Ureter (tissue), 1 donor: ENCODE measurements around the gene KLHL17. TPM values are rescaled to one million over a fixed set of nuclear protein-coding genes. Genes with fewer than 3 reads are reported as not detected.
"Not testable (repeated sequence)": the region's sequence is repeated elsewhere in the genome, so short reads cannot be mapped to it uniquely, and the experiment has no call there.

Source experiments
- DNase-seq: peaks from one replicate; pipeline ENCODE4 v3.0.0-alpha.2; 2020; ENCODE audit warnings: low spot score
- total RNA-seq: library from RNA; stranded (reverse); gene quantifications from one replicate; pipeline ENCODE4 v1.2.4, GENCODE V29; 2023
- donor health status: DM: yes; HTN: yes; CAD: no.

KLHL17 gene
- total RNA-seq, 1 donor from 2014 or later: 8.6 TPM

DNA sequence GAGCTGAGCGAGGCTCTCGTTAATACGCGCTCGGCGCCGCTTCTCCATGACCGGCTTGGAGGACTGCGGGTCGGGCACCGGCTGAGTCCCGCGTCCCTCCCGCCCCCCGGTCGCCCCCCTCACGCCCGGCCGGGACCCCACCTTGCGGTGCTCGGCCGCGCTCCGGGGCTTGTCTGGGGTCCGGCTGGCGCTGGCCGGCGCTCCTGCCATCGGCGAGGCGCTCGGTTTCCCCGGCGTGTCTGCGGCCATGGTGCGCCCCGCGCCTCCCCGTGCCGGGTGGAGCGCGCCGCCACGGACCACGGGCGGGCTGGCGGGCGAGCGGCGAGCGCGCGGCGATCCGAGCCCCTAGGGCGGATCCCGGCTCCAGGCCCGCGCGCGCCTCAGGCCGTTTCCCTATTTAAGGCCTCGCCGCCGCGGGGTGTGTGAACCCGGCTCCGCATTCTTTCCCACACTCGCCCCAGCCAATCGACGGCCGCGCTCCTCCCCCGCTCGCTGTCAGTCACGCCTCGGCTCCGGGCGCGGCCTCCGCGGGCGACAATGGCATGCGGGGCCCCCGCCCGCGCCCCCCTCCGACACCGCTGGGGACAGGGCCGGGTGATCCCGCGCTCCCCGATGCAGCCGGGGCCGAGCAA, 39.5 kb downstream of the KLHL17 start, which contains the start of gene HES4:
Gene HES4, minus strand, starts transcription at position 373 of the 632 bp plus-strand sequence. Its CDS starts 124 bp downstream, at position 249.
- peak; percentile 95 for DNase-seq

DNA sequence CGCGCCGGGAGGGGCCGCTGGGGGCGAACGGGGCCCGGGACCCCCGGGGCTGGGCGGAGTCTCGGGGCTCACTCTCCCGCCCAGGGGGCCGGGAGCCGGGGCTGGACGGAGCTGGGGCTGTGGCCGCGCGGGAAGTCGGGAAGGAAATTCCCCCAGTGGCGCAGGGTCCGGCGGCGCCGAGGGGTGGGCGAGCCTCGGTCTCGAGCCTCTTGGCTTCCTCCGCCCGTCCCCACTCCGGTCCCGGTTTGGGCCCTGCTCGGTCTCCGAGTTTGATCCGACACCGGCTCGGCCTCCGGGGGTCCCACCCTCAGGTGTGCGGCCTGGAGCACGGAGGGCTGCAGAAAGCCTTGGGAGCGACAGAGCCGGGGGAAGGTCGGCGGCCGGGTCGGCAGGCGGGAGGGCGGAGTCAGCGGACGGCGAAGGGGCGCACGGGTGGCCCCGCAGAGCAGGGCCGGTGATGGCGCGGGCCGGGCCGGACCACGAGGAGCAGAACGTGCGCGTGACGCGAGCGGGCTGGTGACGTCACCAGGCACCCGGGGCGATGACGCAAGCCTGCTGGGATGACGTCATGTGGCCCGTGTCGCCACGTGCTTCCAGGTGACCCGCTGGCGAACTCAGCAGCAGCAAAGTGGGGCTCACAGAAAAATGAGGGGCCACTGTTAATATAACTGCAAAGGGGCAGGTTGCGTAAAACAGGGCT, 40.1 kb downstream of the KLHL17 start:
- peak; percentile 86 for DNase-seq

DNA sequence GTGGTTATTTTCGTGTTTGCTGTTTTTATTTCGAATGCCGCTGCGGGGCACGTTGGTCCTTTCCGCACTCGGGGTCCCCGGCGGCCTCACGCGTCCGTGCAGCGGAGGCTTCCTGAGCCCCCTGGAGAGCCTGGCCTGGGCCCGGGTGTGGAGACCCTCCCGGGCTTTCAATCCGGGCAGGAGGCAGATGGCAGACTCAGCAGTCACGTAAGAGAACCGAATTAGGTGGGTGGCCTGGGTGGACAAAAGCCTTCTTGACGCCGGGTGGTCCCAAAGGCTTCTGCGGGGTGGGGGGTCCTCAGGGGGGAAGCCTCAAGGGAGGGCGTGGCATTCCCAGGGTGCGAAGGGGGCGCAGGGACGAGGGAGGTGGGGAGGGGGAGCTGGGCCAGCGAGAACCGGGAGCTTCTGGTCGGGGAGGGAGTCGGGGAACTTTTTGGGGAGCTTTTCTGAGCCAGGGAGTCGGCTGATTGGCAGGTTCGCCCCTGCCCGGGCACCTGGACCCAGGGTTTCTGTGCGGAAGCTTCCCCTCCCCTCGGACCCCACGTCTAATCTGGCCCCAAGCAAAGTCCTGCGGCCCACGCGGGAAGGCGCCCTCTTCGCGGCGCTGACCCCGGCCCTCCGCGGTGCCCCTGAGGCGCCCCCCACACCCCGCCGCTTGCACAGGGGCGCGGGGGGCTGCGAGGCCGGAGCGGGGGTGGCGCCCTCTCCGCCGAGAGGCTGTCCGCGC, 40.8 kb downstream of the KLHL17 start:
- peak; percentile 55 for DNase-seq

DNA sequence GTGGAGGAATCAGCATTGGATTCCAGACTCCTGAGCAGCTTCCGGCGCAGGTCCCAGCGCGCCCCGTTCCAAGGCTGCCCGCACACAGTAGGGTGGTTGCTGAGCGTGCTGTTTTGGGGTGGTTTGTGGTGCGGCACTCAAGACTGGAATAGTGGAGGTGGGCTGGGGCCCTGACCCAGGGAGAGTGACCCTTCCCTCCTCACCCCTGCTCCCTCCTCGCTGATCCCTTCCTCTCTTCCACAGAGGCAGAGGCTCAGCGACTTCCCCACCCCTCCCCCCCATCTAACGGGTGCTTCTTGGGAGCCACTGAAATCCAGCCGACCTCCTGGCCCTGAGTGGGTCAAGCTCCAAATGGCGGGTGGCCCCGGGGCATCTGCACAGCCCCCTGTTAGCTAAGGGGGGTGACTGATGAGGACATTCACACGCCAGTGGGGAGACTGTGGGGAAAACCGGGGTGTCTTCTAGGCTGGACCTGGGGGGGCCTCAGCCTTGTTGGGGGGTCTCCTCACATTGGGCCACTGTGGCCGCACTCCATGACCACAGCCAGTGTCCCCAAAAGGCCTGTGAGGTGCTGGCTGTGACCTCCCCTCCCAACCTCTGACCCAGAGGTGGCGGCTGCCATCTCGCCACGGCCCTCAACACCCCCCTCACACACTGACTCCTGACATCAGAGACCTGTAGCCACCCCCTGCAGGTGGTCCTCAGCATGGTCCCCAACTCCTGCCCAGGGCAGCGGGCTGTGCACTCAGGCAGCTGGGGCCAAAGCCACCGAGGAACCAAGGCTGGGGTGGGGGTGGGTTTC, 43.4 kb downstream of the KLHL17 start:
- peak; percentile 44 for DNase-seq

DNA sequence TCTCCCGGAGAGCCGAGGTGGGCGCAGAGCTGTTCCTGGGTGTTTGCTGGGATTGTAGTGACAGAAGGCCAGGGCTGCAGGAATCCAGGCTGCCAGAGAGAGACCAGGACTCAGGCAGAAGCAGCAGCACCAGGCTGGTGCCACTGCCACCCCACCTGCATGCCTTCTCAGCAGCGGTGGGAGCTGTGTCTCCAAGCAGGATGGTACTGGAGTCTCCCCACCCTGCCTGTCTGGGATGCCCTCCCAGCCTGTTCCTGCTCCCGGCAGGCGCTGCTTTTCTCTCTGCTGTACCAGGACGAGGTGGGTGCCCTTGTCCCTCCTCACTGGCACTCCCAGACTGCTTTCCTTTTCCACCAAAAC, 44.0 kb downstream of the KLHL17 start:
- no peak for DNase-seq

DNA sequence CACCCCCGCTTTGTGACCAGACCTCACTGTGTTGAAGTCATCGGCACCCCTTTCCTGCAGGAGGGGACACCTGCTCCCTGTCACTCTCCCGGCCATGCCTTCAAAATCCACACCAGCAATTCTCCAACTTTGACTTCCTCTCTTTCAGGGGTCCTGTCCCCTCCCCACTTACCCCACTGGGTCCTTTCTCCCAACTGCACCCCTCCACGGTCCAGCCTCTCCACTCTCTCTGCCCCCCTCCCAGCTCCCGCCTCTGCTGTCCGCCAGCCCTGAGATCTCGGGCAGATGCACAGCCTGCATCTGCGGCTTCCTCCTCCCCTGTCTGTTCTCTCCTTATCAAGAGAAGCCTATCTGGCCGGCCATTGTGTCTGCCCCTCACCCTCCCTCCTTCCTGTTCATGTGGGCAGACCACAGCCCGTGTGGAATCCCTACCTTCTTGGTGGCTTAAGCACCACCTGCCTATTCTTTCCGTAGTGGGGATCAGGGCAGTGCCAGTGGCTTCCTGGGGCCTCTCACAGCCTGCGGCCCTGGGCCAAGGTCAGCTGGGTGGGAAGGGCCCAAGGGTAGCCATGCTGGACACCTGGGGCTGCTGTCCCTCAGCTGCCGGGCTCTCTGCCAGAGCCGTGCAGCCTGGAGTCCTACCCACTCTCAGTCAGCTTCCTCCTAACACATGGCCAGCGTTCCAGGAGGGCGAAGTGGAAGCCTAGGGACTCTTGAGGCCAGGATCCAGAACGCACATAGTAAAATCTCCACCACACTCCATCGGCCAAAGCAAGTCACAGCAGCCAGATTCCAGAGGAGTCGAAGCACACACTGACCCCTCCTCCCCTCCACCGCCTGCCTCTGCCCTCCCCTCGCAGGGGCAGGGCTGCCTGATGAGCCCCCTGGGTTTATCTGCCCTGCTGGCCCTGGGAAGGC, 44.7 kb downstream of the KLHL17 start:
- DNase-seq: peak; percentile 44

DNA sequence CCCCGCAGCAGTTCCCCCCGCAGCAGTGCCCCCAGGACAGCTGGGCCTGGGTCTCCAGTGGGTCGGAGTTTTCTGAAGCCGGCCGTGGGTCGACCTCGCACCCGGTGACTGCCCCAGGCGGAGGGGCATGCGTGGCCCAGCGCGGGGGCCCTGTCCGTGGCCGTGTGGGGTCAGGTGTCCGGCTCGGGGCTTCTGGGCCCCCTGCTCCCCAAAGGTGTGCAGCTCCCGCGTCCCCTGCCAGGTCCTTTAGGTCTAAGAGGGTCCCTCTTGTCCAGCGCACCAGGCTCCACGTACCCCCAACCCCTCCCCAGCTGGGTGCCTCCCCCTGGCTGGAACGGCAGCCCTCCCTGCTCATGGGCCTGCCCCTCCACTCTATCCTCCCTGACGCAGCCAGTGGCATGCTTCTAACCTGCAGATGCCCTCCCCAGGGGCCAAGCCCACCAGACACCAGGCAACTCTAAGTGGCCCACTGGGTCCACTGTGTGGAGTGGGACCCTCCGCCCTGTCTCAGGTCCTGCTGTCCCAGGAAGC, 45.5 kb downstream of the KLHL17 start:
- DNase-seq: peak; percentile 43

DNA sequence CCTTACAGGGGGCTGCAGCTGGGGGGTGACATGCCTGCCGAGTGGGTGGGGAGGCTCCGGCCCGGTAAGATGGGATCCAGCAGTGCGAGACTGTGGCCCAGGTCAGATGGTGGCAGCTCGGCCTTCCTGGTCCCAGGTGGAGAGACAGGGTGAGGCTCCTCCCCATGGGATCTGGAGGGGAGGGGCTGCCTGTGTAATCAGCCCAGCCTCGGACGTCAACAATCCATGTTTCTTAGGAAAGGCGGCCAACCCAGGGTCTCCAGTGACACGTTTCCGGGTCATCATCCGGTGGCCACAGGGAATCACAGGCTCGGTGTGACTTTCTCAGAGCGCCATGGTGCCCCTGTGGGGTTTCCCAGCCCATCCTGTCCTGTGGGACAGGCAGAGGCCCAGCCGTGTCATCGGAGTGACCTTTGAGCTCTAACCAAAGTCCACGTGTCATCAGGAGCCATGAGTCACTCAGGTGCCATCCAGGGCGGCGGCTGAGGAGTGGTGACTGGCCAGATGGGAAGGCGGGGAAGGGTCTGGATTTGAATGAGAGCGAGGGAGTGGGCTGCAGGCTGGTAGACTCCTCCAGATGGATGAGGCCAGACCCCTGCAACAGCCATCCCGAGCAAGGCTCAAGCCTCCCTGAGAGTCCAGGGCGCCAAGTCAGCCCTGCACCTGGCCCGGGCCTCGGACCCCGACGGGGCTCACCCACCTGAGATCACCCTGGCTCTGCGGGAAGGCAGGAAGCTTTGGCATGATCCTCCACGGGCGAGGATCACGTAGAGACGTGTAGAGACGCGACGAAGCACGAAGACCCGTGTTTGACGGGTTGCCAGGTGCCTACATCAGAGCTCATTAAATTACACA, 46.1 kb downstream of the KLHL17 start:
- peak; percentile 46 for DNase-seq

DNA sequence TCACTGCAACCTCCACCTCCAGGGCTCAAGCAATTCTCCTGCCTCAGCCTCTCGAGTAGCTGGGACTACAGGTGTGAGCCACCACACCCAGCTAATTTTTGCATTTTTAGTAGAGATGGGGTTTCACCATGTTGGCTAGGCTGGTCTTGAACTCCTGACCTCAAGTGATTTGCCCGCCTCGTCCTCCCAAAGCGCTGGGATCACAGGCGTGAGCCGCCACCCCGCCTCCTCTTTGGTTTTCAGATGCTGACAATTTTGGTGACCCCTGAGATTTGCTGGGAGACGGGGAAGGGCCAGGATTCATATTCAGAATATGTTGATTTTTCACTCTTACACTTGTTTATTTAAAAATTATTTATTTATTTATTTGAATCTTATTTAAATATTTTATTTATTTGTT, 49.7 kb downstream of the KLHL17 start:
- DNase-seq: not testable (repeated sequence)

DNA sequence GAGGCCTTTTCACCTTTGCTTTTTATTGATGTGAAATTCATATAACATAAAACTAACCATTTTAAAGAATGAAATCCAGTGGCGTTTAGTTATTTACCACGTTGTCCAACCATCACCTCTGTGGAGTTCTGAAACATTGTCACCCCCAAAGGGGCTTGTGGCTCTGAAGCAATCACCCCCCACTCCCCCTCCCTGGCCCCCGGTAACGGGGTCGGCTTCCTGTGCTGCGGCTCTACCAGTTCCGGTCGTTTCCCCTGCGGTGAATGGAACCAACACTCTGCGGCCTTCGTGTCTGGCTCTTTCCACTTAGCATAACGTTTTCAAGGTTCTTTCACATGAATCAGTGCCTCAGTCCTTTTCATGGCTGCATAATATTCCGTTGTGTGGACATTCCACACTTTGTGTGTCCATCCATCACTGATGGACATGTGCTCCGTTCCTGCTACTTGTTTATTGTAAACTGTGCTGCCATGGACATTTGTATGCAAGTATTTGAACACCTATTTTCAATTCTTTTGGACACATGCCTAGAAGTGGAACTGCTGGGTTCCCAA, 51.1 kb downstream of the KLHL17 start:
- DNase-seq: no peak

DNA sequence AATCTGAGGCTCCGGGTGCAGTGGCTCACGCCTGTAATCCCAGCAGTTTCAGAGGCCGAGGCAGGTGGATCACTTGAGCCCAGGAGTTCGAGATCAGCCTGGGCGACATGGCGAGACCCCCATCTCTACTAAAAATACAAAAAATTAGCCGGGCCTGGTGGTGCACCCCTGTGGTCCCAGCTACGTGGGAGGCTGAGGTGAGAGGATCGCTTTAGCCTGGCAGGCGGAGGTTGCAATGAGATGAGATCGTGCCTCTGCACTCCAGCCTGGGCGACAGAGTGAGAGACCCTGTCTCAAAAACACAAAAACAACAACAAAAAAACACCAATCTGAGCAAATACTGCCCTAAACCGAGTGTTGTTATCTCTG, 52.3 kb downstream of the KLHL17 start:
- not testable (repeated sequence) for DNase-seq

DNA sequence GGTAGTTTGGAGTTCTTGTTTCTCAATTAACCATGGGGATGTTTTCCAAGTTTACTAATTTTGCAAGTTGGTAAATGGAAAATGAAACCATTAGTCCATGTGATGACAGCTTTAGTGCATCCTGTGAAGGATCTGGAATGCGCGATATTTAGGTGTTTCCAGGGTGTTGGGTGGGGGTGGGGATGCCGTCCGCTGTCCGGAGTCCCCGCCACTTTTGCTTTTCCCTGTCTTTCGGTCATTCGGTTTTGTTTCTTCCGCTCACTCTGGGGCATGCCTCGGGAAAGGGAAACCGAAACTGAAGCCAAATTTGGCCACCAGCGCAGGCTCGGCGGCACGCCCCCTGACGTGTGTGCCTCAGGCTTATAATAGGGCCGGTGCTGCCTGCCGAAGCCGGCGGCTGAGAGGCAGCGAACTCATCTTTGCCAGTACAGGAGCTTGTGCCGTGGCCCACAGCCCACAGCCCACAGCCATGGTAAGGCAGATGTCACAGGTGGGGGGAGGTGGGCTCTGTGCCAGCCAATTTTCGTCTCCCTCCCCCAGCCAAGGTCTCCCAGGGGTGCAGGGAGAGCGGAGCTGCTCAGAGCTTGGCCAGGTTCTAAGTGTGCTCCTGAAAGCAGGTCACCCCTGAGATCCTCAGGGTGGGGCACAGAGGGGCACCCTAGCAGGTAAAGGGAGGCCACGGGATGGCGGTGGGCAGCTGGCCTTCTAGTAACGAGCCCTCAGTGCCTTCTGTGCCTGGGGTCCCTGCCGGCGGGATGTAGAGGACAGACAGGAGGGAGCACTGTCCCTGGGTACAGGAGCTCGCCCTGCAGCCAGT, 52.9 kb downstream of the KLHL17 start, which contains the start of gene ISG15:
Gene ISG15, plus strand, starts transcription at position 393 of the 817 bp plus-strand sequence. Its CDS starts 77 bp downstream, at position 470.
- DNase-seq: peak; percentile 93

DNA sequence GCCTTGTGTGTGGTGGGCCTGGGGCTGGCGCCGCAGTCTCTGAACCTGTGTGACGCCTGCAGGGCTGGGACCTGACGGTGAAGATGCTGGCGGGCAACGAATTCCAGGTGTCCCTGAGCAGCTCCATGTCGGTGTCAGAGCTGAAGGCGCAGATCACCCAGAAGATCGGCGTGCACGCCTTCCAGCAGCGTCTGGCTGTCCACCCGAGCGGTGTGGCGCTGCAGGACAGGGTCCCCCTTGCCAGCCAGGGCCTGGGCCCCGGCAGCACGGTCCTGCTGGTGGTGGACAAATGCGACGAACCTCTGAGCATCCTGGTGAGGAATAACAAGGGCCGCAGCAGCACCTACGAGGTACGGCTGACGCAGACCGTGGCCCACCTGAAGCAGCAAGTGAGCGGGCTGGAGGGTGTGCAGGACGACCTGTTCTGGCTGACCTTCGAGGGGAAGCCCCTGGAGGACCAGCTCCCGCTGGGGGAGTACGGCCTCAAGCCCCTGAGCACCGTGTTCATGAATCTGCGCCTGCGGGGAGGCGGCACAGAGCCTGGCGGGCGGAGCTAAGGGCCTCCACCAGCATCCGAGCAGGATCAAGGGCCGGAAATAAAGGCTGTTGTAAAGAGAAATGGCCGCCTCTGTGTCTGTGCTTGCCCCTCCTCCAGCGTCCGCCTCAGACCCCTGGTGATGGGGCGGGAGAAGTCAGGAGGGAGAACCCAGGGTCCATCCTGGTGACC, 53.7 kb downstream of the KLHL17 start:
- no peak for DNase-seq

DNA sequence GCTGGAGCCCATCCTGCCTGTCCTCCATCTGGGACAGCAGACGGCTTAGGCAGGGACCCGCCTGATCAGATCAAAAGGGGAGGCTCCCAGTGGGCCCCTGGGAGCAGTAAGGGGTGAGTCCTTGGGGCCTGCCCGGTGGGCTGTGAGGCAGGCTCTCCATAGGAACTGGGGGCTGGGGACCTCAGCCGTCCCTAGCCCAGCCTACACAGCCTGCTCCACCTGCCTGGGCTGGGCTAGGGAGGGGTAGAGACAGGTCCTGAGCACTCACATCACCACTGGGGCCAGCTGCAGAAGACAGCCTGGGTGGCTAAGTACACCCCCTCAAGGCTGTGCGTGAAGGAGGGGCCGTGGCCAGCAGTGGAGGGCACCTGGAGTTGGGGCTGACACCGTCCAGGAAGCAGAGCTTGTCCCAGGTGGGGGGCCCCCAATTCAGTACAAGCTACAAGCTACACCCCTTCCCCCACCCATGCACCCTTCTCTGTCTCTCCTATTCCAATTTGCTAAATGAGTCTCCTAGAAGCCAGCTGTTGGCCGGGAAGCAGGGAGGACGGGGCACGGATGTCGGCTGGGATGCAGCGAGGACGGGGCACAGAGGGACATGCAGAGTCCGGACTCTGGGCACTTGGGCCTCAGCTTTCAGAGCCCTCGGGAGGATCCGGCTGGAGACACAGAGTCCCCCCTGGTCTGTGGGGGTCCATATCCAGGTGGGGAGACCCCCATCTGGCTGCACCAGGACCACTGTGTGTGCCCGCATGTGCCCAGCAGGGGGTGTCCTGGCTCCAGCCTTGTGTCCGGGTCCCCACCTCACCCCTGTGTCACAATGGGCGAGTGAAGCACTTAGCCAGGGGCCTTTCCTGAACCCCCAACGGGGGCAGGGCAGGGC, 54.7 kb downstream of the KLHL17 start:
- DNase-seq: no peak
